H9 (cell line): ENCODE results near the gene AREG. TPM values are rescaled to one million over a fixed set of nuclear protein-coding genes. Genes with fewer than 3 reads are reported as not detected.

ENCODE experiments used
- DNase-seq: peaks from one replicate; pipeline ENCODE4 v3.0.0-alpha.2; 2017
- H2AFZ ChIP-seq: one replicate; pipeline ENCODE4 v1.6.1; 2013; ENCODE audit warnings: mild to moderate bottlenecking, low read length, control low read depth, moderate library complexity
- H2AK5ac ChIP-seq: 2 replicates; pipeline ENCODE4 v1.6.1; 2013; ENCODE audit warnings: low read length, control low read depth, mixed read lengths; ENCODE audit not compliant: insufficient read length
- H2BK120ac ChIP-seq: one replicate; pipeline ENCODE4 v1.6.1; 2013; ENCODE audit warnings: low read depth, mild to moderate bottlenecking, low read length, control low read depth, inconsistent platforms; ENCODE audit not compliant: poor library complexity, severe bottlenecking
- H2BK12ac ChIP-seq: 2 replicates; pipeline ENCODE4 v1.6.1; 2013; ENCODE audit warnings: low read length, control low read depth, mixed read lengths, low read depth; ENCODE audit not compliant: insufficient read length
- H2BK15ac ChIP-seq: 2 replicates; pipeline ENCODE4 v1.6.1; 2013; ENCODE audit warnings: low read depth, low read length, control low read depth
- H2BK20ac ChIP-seq: one replicate; pipeline ENCODE4 v1.6.1; 2013; ENCODE audit warnings: low read depth, mild to moderate bottlenecking, low read length, control low read depth, inconsistent platforms; ENCODE audit not compliant: poor library complexity, severe bottlenecking
- H2BK5ac ChIP-seq: 2 replicates; pipeline ENCODE4 v1.6.1; 2013; ENCODE audit warnings: low read length, control low read depth, mixed read lengths; ENCODE audit not compliant: insufficient read length
- H3K14ac ChIP-seq: 2 replicates; pipeline ENCODE4 v1.6.1; 2013; ENCODE audit warnings: low read length, control low read depth; ENCODE audit not compliant: insufficient read depth
- H3K18ac ChIP-seq: 2 replicates; pipeline ENCODE4 v1.6.1; 2013; ENCODE audit warnings: low read depth, mild to moderate bottlenecking, mixed read lengths, low read length, control low read depth; ENCODE audit not compliant: insufficient read length
- H3K23ac ChIP-seq: 2 replicates; pipeline ENCODE4 v1.6.1; 2013; ENCODE audit warnings: low read length, control low read depth, mixed read lengths, low read depth; ENCODE audit not compliant: insufficient read length
- H3K23me2 ChIP-seq: 2 replicates; pipeline ENCODE4 v1.6.1; 2013; ENCODE audit warnings: low read depth, mild to moderate bottlenecking, mixed read lengths, low read length, control low read depth; ENCODE audit not compliant: insufficient read length, poor library complexity, severe bottlenecking
- H3K27ac ChIP-seq: 2 replicates; pipeline ENCODE4 v1.5.1; 2013; ENCODE audit warnings: low read length, control low read depth, mixed read lengths, low read depth; ENCODE audit not compliant: insufficient read length
- H3K27me3 ChIP-seq: 2 replicates; pipeline ENCODE4 v1.6.1; 2013; ENCODE audit warnings: low read length, control low read depth, inconsistent platforms; ENCODE audit not compliant: insufficient read depth
- H3K4ac ChIP-seq: 2 replicates; pipeline ENCODE4 v1.6.1; 2013; ENCODE audit warnings: low read depth, mild to moderate bottlenecking, control low read depth, inconsistent platforms, low read length, moderate library complexity
- H3K4me1 ChIP-seq: 2 replicates; pipeline ENCODE4 v1.6.1; 2013; ENCODE audit warnings: low read length, control low read depth, inconsistent platforms; ENCODE audit not compliant: insufficient read depth
- H3K4me2 ChIP-seq: 2 replicates; pipeline ENCODE4 v1.6.1; 2013; ENCODE audit warnings: low read length, control low read depth, mixed read lengths; ENCODE audit not compliant: insufficient read length, insufficient read depth
- H3K56ac ChIP-seq: 2 replicates; pipeline ENCODE4 v1.6.1; 2013; ENCODE audit warnings: low read depth, mild to moderate bottlenecking, mixed read lengths, low read length, control low read depth; ENCODE audit not compliant: insufficient read length
- H3K79me1 ChIP-seq: 2 replicates; pipeline ENCODE4 v1.6.1; 2013; ENCODE audit warnings: low read depth, mild to moderate bottlenecking, moderate library complexity, low read length, control low read depth, inconsistent platforms; ENCODE audit not compliant: insufficient read depth, poor library complexity, severe bottlenecking
- H3K79me2 ChIP-seq: 2 replicates; pipeline ENCODE4 v1.6.1; 2013; ENCODE audit warnings: low read length, control low read depth, inconsistent platforms; ENCODE audit not compliant: insufficient read depth
- H3K9ac ChIP-seq: 2 replicates; pipeline ENCODE4 v1.6.1; 2013; ENCODE audit warnings: low read length, control low read depth, mixed read lengths; ENCODE audit not compliant: insufficient read length; ENCODE audit errors: extremely low read depth
- H3K9me3 ChIP-seq: one replicate; pipeline ENCODE4 v1.6.1; 2013; ENCODE audit warnings: low read depth, low read length, inconsistent platforms; ENCODE audit not compliant: control insufficient read depth
- H3T11ph ChIP-seq: one replicate; pipeline ENCODE4 v1.6.1; 2013; ENCODE audit warnings: mild to moderate bottlenecking, low read length, control low read depth, inconsistent platforms
- H4K20me1 ChIP-seq: one replicate; pipeline ENCODE4 v1.6.1; 2013; ENCODE audit not compliant: control insufficient read depth, insufficient read length, insufficient read depth
- H4K5ac ChIP-seq: 2 replicates; pipeline ENCODE4 v1.6.1; 2013; ENCODE audit warnings: low read depth, mild to moderate bottlenecking, mixed read lengths, low read length, control low read depth; ENCODE audit not compliant: insufficient read length
- H4K8ac ChIP-seq: replicated peaks from 2 replicates; pipeline ENCODE4 v1.6.1; 2013; ENCODE audit warnings: low read length, control low read depth, mixed read lengths, low read depth; ENCODE audit not compliant: insufficient read length
- H4K91ac ChIP-seq: 2 replicates; pipeline ENCODE4 v1.6.1; 2013; ENCODE audit warnings: low read depth, mild to moderate bottlenecking, moderate library complexity, mixed read lengths, low read length, control low read depth; ENCODE audit not compliant: insufficient read length
- H3K27ac Mint-ChIP-seq, 3 experiments: 2 replicates in 2 of 3; 3 replicates in 1 of 3; pipeline ENCODE4 v1.8.0; 2020 to 2021; ENCODE audit warnings: mixed read lengths in 3 of 3, mild to moderate bottlenecking in 1 of 3, moderate library complexity in 1 of 3
- H3K27me3 Mint-ChIP-seq: 2 replicates; pipeline ENCODE4 v1.8.0; 2021; ENCODE audit warnings: low read depth, mild to moderate bottlenecking, moderate library complexity, mixed read lengths
- H3K36me3 Mint-ChIP-seq, 3 experiments: 2 replicates in 2 of 3; 3 replicates in 1 of 3; pipeline ENCODE4 v1.8.0; 2020 to 2021; ENCODE audit warnings: low read depth in 3 of 3, mixed read lengths in 3 of 3; ENCODE audit not compliant: insufficient read depth in 1 of 3
- H3K4me1 Mint-ChIP-seq, 2 experiments: 2 replicates each; pipeline ENCODE4 v1.8.0; 2020; ENCODE audit warnings: mixed read lengths in 2 of 2
- H3K4me3 Mint-ChIP-seq, 2 experiments: 2 replicates in 1 of 2; 3 replicates in 1 of 2; pipeline ENCODE4 v1.8.0; 2020 to 2021; ENCODE audit warnings: mild to moderate bottlenecking in 2 of 2, mixed read lengths in 2 of 2, moderate library complexity in 1 of 2
- H3K9me3 Mint-ChIP-seq, 2 experiments: 2 replicates in 1 of 2; 3 replicates in 1 of 2; pipeline ENCODE4 v1.8.0; 2020; ENCODE audit warnings: mild to moderate bottlenecking in 2 of 2, mixed read lengths in 2 of 2, moderate library complexity in 1 of 2
- total RNA-seq: library from RNA; stranded (reverse); gene quantifications from 2 replicates; pipeline ENCODE4 v1.2.1, GENCODE V29; 2021
- TF ChIP-seq, protein P1 (sequence below): fragments of 200-600 bp; sonication (generic); conservative IDR thresholded peaks from 3 replicates; pipeline ENCODE4 v1.8.0; 2021; ENCODE audit warnings: antibody characterized with exemption, mild to moderate bottlenecking

AREG gene
- total RNA-seq, 1 experiment from 2014 or later, result 0.28 TPM

DNA sequence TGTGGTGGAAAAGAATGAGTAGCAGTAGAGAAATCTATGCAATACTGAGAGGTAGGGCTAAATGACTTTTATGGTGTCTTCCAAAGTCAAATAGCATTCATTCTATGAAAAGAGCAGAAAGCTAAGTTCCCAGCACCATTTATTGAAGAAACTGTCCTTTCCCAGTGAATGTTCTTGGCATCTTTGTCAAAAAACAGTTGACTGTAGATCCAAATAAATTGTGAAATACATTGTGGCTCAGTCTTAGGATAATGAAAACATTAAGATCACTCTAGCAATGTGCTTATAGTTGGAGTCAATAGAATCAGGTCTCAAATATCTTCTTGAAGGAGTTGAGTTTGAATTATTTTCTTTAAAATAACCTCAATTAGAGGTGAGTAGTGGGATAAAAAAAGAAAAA, 19.4 kb downstream of the AREG start:
- Histone ChIP-seq H4K5ac (no peak overlapping the region), H3K79me2 (no peaks in the 10 kb centered on the region), H2AFZ (no peak overlapping the region), H3K4me2 (no peak overlapping the region), H2BK15ac (no peak overlapping the region), H3K9ac (no peak overlapping the region), H3K79me1 (no peaks in the 10 kb centered on the region), H4K91ac (no peak overlapping the region), H4K8ac (no peak overlapping the region), H3K27me3 (no peaks in the 10 kb centered on the region), H2BK12ac (no peak overlapping the region), H2BK5ac (no peak overlapping the region), H3K56ac (no peak overlapping the region), H3K18ac (no peak overlapping the region), H3K27ac (no peak overlapping the region), H3K4me1 (no peaks in the 10 kb centered on the region), H3K23me2 (no peaks in the 10 kb centered on the region), H3K14ac (no peak overlapping the region), H3K4ac (no peak overlapping the region), H3K23ac (no peak overlapping the region), H2BK120ac (no peak overlapping the region), H2AK5ac (no peak overlapping the region), H3T11ph (no peak overlapping the region), H3K9me3 (no peaks in the 10 kb centered on the region), H2BK20ac (no peak overlapping the region), H4K20me1 (no peaks in the 10 kb centered on the region)
- Mint-ChIP-seq H3K9me3 (peaks cover 0 to 3% of the 10 kb centered on the region in 2 experiments; a peak in 1 of 5 replicates), H3K27ac (no peak overlapping the region), H3K27me3 (no peaks in the 10 kb centered on the region; the same call in 1 of the 2 replicates), H3K36me3 (no peaks in the 10 kb centered on the region), H3K4me3 (no peak overlapping the region), H3K4me1 (no peaks in the 10 kb centered on the region)
- DNase-seq, result no peak
- TF ChIP-seq, protein P1, sequence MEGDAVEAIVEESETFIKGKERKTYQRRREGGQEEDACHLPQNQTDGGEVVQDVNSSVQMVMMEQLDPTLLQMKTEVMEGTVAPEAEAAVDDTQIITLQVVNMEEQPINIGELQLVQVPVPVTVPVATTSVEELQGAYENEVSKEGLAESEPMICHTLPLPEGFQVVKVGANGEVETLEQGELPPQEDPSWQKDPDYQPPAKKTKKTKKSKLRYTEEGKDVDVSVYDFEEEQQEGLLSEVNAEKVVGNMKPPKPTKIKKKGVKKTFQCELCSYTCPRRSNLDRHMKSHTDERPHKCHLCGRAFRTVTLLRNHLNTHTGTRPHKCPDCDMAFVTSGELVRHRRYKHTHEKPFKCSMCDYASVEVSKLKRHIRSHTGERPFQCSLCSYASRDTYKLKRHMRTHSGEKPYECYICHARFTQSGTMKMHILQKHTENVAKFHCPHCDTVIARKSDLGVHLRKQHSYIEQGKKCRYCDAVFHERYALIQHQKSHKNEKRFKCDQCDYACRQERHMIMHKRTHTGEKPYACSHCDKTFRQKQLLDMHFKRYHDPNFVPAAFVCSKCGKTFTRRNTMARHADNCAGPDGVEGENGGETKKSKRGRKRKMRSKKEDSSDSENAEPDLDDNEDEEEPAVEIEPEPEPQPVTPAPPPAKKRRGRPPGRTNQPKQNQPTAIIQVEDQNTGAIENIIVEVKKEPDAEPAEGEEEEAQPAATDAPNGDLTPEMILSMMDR, result no peak
